Activated T-helper 17 cell treated with anti-CD3 and anti-CD28 coated beads, Interleukin-2, amount 50 U/mL, for 72 hours (primary cell): ENCODE data around the gene FHAD1. TPM values are rescaled to one million over a fixed set of nuclear protein-coding genes. Genes with fewer than 3 reads are reported as not detected.

ENCODE experiments used
- ATAC-seq: fragments of 150-1000 bp; cut with Tn5 transposase; replicated peaks from 2 replicates; pipeline ENCODE4 v1.10.0; 2021; ENCODE audit warnings: mild to moderate bottlenecking, moderate library complexity
- H3K27ac Mint-ChIP-seq: one replicate; pipeline ENCODE4 v1.8.0; 2022; ENCODE audit warnings: mixed read lengths
- H3K27me3 Mint-ChIP-seq: one replicate; pipeline ENCODE4 v1.8.0; 2022; ENCODE audit warnings: mixed read lengths
- H3K36me3 Mint-ChIP-seq: one replicate; pipeline ENCODE4 v1.8.0; 2022; ENCODE audit warnings: low read depth, mild to moderate bottlenecking, mixed read lengths
- H3K4me1 Mint-ChIP-seq: one replicate; pipeline ENCODE4 v1.8.0; 2022; ENCODE audit warnings: mixed read lengths
- H3K4me3 Mint-ChIP-seq: one replicate; pipeline ENCODE4 v1.8.0; 2022; ENCODE audit warnings: mild to moderate bottlenecking, mixed read lengths
- H3K9me3 Mint-ChIP-seq: one replicate; pipeline ENCODE4 v1.8.0; 2022; ENCODE audit warnings: mixed read lengths
- total RNA-seq, 2 donors: library from RNA; stranded (reverse); gene quantifications; one replicate each; pipeline ENCODE4 v1.2.3, GENCODE V29; 2022

FHAD1 gene
- total RNA-seq, 2 donors from 2014 or later = not detected

- no peak overlapping the region for H3K4me3 Mint-ChIP-seq
- no peaks in the 10 kb centered on the region for H3K9me3 Mint-ChIP-seq
- H3K27me3 Mint-ChIP-seq = no peaks in the 10 kb centered on the region
- no peaks in the 10 kb centered on the region for H3K36me3 Mint-ChIP-seq
- no peak for ATAC-seq
- H3K4me1 Mint-ChIP-seq = no peaks in the 10 kb centered on the region
- H3K27ac Mint-ChIP-seq = no peak overlapping the region
These were observed 158.3 kb downstream of the FHAD1 start for GRCh38 chr1:15405106-15405850.

- peaks cover 10% of the 10 kb centered on the region for H3K36me3 Mint-ChIP-seq
- ATAC-seq = no peak
- no peaks in the 10 kb centered on the region for H3K27me3 Mint-ChIP-seq
- H3K4me3 Mint-ChIP-seq = no peak overlapping the region
- peaks cover 6% of the 10 kb centered on the region for H3K4me1 Mint-ChIP-seq
- no peak overlapping the region for H3K27ac Mint-ChIP-seq
- no peaks in the 10 kb centered on the region for H3K9me3 Mint-ChIP-seq
These were observed 159.9 kb downstream of the FHAD1 start for GRCh38 chr1:15406614-15407559.

DNA sequence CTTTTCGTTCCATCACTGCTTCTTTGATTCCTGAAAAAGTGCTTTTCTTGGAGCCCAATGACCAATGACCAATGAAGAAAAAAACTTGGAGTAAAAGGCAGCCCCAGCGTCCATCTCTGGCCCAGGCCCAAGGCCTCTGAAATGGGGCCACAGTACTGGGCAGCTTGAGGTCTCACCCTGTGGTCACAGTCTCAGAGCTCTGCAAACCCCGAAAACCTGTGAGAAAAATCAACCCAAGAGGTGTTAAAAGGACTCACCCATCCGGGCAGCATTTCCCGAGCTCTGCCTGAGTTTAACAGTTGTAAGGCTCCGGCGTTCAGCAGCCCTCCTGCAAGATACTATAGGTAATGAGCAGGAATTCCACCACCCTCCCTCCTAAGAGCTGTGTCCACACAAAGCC, 160.6 kb downstream of the FHAD1 start:
- no peak overlapping the region for H3K4me3 Mint-ChIP-seq
- H3K27ac Mint-ChIP-seq = no peak overlapping the region
- no peaks in the 10 kb centered on the region for H3K27me3 Mint-ChIP-seq
- peaks cover 17% of the 10 kb centered on the region for H3K36me3 Mint-ChIP-seq
- H3K4me1 Mint-ChIP-seq = peaks cover 13% of the 10 kb centered on the region
- no peaks in the 10 kb centered on the region for H3K9me3 Mint-ChIP-seq
- ATAC-seq = no peak

DNA sequence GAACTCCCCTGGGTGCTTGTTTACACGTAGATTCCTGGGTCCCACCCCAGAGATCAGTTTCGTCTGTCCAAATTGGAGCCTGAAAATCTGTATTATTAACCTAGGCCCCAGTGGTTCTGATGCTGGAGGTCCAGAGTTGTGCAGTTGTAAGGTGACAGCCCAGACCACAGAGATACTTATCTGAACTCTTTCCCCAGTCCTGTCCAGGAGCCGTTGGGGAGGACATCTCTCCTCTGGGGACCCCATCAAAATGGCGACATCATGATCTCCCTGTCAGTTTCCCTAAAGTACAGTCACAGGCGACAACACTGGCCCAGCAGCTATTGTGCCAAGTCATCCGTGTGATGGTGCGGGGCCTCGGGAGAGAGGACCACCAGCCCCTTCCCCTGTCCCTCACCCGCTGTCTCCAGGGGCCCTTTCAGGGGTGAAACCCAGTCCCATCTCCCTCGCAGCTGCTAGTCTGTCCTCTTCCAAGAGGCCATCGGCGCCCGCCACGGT, 161.9 kb downstream of the FHAD1 start:
- Mint-ChIP-seq H3K4me1 (peaks cover 15% of the 10 kb centered on the region), H3K4me3 (peak overlapping the region; percentile 95), H3K27ac (peak overlapping the region; percentile 73), H3K36me3 (peaks cover 17% of the 10 kb centered on the region), H3K27me3 (no peaks in the 10 kb centered on the region), H3K9me3 (no peaks in the 10 kb centered on the region)
- ATAC-seq = no peak

DNA sequence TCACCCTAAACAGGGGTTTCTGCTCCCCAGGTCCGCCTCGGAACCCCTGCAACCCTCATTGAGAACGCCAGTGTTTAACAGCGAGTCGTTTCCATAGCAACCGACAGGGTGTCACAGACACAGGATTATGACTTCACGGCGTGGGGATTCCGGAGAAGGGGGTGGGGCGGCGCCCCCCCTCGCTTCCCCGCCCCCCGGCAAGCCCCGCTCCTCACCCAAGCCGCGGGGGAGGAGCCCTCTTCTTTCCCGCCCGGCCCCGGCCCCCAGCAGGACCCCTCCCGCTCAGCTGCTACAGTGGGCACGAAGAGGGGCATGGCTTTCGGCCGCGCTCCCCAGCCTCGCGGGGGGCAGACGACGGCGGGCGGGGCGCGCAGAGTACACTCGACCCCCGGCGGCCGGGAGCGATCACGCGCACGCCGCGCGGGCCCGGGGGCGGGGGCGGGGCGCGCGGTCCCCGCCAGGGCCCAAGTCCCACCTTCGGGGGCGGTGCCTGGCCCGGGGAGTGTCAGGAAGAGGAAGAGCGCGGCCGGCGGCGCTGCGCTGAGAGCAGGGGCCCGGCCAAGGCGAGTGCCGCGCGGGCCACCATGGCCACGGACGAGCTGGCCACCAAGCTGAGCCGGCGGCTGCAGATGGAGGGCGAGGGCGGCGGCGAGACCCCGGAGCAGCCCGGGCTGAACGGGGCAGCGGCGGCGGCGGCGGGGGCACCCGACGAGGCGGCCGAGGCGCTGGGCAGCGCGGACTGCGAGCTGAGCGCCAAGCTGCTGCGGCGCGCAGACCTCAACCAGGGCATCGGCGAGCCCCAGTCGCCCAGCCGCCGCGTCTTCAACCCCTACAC, 162.6 kb downstream of the FHAD1 start, which contains the start of gene EFHD2:
Gene EFHD2, plus strand, starts transcription at position 501 of the 835 bp plus-strand sequence. Its CDS starts 84 bp downstream, at position 585.
- ATAC-seq = peak; percentile 85
- peaks cover 24% of the 10 kb centered on the region for H3K36me3 Mint-ChIP-seq

DNA sequence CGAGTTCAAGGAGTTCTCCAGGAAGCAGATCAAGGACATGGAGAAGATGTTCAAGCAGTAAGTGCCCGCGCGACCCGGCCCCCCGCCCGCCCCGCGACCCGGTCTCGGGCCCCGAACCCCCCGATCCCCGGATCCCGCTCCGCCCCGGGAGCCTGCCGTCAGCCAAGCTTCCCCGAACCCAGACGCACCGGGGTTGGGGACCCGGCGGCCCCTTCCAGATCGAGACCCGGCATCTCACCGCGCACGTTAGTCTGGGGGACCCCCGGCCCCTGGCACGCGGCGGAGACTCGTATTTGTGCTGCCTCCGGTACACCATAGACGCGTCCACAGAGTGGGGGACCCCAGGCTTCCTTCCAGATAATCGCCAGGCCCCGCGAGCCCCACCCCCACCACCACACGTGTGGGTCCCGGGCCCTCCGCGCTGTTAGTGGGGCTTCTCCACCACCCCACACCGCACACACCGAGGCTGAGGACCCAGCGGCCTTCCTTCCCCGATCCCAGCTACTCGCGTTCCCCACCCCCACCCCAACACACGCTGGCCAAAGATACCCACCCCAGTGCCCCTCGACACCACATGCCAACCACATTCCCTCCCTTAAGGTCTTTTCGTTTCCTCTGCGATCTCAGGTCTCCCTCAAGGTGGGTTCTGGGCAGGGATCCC, 163.3 kb downstream of the FHAD1 start:
- ATAC-seq = no peak
- Mint-ChIP-seq H3K27me3 (no peaks in the 10 kb centered on the region), H3K9me3 (no peaks in the 10 kb centered on the region), H3K4me1 (peaks cover 19% of the 10 kb centered on the region), H3K27ac (peak overlapping the region; percentile 89), H3K4me3 (peak overlapping the region; percentile 95), H3K36me3 (peaks cover 29% of the 10 kb centered on the region)

More for the DNA sequence above, 162.6 kb downstream of the FHAD1 start, which contains the start of gene EFHD2:
- Mint-ChIP-seq H3K4me1 (peaks cover 19% of the 10 kb centered on the region), H3K27me3 (no peaks in the 10 kb centered on the region), H3K27ac (peak within 1 kb of the TSS; percentile 89), H3K4me3 (peak within 1 kb of the TSS; percentile 95), H3K9me3 (no peaks in the 10 kb centered on the region)

- H3K4me1 Mint-ChIP-seq = peaks cover 23% of the 10 kb centered on the region
- H3K27me3 Mint-ChIP-seq = no peaks in the 10 kb centered on the region
- peak overlapping the region; percentile 95 for H3K4me3 Mint-ChIP-seq
- H3K27ac Mint-ChIP-seq = peak overlapping the region; percentile 89
- no peak for ATAC-seq
- H3K9me3 Mint-ChIP-seq = no peaks in the 10 kb centered on the region
- peaks cover 33% of the 10 kb centered on the region for H3K36me3 Mint-ChIP-seq
These were observed 163.8 kb downstream of the FHAD1 start for GRCh38 chr1:15410884-15411245.

DNA sequence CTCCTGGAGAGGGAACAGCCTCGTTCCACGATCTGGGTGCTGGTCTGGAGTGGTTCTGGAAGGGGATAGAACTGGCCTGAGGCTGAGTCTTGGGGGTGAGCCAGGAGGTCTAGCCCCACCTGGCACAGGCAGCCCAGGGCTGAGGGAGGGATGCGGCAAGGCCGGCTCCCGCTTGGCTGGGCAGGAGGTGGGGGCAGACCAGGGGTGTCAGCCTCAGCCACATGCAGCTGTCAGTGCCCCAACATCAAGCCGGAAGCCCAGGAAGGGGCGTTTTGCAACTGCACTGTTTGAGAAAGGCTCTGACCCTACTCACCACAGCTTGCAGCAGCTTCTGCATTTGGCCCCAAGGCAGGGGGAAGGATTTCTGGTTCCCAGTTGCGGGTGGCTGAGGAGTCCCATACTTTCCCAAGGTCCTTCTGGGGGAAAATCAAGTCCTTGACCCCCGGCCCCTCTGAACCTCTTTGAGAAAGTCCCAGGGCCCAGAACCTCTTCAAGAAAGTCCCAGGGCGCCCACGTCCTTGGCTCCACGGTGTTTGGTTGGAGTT, 164.6 kb downstream of the FHAD1 start:
- peak; percentile 45 for ATAC-seq
- peaks cover 31% of the 10 kb centered on the region for H3K4me1 Mint-ChIP-seq
- no peaks in the 10 kb centered on the region for H3K9me3 Mint-ChIP-seq
- peak overlapping the region; percentile 95 for H3K4me3 Mint-ChIP-seq
- peaks cover 38% of the 10 kb centered on the region for H3K36me3 Mint-ChIP-seq
- H3K27ac Mint-ChIP-seq = peak overlapping the region; percentile 89
- H3K27me3 Mint-ChIP-seq = no peaks in the 10 kb centered on the region

- ATAC-seq = peak; percentile 79
- peaks cover 39% of the 10 kb centered on the region for H3K36me3 Mint-ChIP-seq
- H3K4me3 Mint-ChIP-seq = peak overlapping the region; percentile 95
- peak overlapping the region; percentile 89 for H3K27ac Mint-ChIP-seq
- H3K4me1 Mint-ChIP-seq = peaks cover 36% of the 10 kb centered on the region
- H3K27me3 Mint-ChIP-seq = no peaks in the 10 kb centered on the region
- no peaks in the 10 kb centered on the region for H3K9me3 Mint-ChIP-seq
These were observed 165.3 kb downstream of the FHAD1 start for GRCh38 chr1:15412175-15412800.

- peak overlapping the region; percentile 89 for H3K27ac Mint-ChIP-seq
- no peaks in the 10 kb centered on the region for H3K9me3 Mint-ChIP-seq
- H3K4me3 Mint-ChIP-seq = peak overlapping the region; percentile 95
- peaks cover 41% of the 10 kb centered on the region for H3K4me1 Mint-ChIP-seq
- H3K27me3 Mint-ChIP-seq = no peaks in the 10 kb centered on the region
- H3K36me3 Mint-ChIP-seq = peaks cover 39% of the 10 kb centered on the region
- ATAC-seq = no peak
These were observed 165.8 kb downstream of the FHAD1 start for GRCh38 chr1:15412843-15413242.

DNA sequence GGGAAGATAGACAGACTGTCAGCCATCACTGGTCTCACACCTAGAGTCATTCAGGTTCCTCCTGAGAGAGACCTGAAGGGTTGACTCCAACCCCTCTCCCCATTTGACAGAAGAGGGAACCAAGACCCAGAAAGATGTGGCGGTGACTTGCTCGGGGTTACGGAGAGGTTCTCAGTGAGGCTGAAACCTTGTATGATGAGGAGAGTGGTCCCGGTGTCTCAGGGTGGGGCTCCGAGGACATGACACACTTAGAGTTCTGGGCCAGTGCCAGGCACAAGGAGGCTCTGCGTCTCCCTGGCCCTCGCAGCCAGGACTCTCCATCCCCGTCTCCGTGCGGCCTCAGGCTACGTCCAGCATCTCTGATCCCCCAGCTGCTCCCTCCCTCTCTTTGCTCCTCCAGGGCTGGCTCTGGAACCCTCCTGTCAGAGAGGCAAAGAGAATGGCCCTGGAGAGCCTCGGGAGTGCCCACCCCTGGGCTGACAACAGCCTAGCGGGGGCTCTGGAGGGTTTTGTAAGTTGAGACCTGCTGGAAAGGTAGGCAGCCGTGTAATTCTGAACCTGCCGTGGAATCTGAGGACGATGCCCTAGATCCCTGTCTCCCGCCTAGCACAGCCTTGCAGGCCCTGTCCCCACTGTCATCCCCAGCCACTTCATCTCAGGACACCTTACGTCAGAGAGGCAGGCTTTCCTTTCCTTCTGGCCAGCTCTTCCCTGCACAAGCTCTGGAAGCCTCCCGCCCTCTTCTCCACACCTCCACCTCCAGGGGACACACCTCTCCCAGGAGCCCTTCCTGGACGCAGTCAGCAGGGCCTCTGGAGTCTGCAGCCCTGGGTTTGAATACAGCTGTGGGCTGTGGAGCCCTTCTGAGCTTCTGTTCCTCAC, 166.8 kb downstream of the FHAD1 start:
- ATAC-seq = no peak
- H3K27ac Mint-ChIP-seq = peak overlapping the region; percentile 79
- peaks cover 41% of the 10 kb centered on the region for H3K4me1 Mint-ChIP-seq
- peaks cover 42% of the 10 kb centered on the region for H3K36me3 Mint-ChIP-seq
- no peaks in the 10 kb centered on the region for H3K27me3 Mint-ChIP-seq
- H3K4me3 Mint-ChIP-seq = no peak overlapping the region
- no peaks in the 10 kb centered on the region for H3K9me3 Mint-ChIP-seq

DNA sequence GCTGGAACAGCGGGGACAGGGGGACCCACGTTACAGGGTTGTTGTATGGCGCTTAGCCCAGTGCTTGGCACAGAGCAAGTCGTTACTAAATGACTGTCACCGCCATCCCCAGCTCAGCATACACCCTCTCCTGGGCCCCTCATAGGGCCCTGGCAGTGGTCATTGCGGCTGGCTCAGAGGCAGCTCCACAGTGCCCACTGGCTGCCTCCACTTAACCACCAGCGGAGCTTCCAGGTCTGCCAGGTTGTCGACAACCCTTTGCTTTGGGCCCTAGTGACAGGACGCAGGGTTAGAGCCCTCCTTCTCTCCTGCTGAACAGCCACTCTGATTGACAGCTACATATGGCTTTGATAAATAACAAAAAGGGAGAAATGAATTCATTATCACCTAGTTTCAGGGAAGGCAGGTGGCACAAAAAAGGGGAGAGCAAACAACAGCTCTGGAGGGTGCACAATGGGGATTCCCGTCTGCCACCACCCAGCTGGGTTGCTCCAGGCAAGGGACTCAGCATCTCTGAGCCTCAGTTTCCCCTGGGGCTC, 167.5 kb downstream of the FHAD1 start:
- no peak for ATAC-seq
- Mint-ChIP-seq H3K4me3 (peak overlapping the region; percentile 80), H3K36me3 (peaks cover 44% of the 10 kb centered on the region), H3K27me3 (no peaks in the 10 kb centered on the region), H3K9me3 (no peaks in the 10 kb centered on the region), H3K27ac (peak overlapping the region; percentile 79), H3K4me1 (peaks cover 41% of the 10 kb centered on the region)
